K562 (cell line): ENCODE results near the gene ABCC1. TPM values are rescaled to one million over a fixed set of nuclear protein-coding genes. Genes with fewer than 3 reads are reported as not detected.
A peak's percentile ranks its signal among the peaks of the same experiment; 100 is the strongest.

Experiments used
- EHMT2 ChIP-seq: fragments of 450-650 bp; IDR thresholded peaks from 2 replicates; pipeline ENCODE4 v1.6.1; 2018; ENCODE audit warnings: antibody characterized with exemption
- FOXK2 ChIP-seq, 2 experiments: fragments of 450-650 bp; IDR thresholded peaks in 1 of 2; conservative IDR thresholded peaks in 1 of 2; 2 replicates each; pipeline ENCODE4 v1.6.1; 2016; ENCODE audit warnings: low read depth in 2 of 2, mild to moderate bottlenecking in 1 of 2
- GTF2E2 ChIP-seq: fragments of 200-800 bp; sonication (Bioruptor generic); IDR thresholded peaks from 2 replicates; pipeline ENCODE4 v1.6.1; 2016; ENCODE audit warnings: missing genetic modification characterization, missing compliant biosample characterization
- TEAD4 ChIP-seq, 2 experiments: sonication (generic) in 1 of 2; formaldehyde crosslinking in 1 of 2; IDR thresholded peaks; 2 replicates each; pipeline versions ENCODE4 v1.6.1 to v1.8.0; 2012 to 2022; ENCODE audit warnings: borderline replicate concordance in 1 of 2, inconsistent platforms in 1 of 2, low read length in 1 of 2, mild to moderate bottlenecking in 1 of 2, missing genetic modification reagents in 1 of 2
- ZC3H8 ChIP-seq: fragments of 450-650 bp; IDR thresholded peaks from 2 replicates; pipeline ENCODE4 v1.6.1; 2017
- polyA plus RNA-seq, 8 experiments: library from polyadenylated mRNA; depleted of rRNA in 4 of 8; stranded (reverse) in 5 of 8; unstranded in 3 of 8; fragments of >200 nt; fragmentation: Nextera tagmentation in 2 of 8; fragmentation: Illumina TruSeq in 1 of 8; extraction: Ambion mirVana in 2 of 8; extraction: Trizol in 1 of 8; gene quantifications; 2 replicates each; pipeline versions ENCODE4 v1.2.1 to v1.2.3, GENCODE V29; 2011 to 2014; ENCODE audit warnings: inconsistent platforms in 1 of 8, missing spikeins in 1 of 8
- total RNA-seq, 7 experiments: library from RNA; depleted of rRNA in 6 of 7; stranded (reverse); fragments of >200 nt in 6 of 7; fragmentation: Illumina TruSeq in 2 of 7; extraction: Trizol in 2 of 7; gene quantifications; 2 replicates each; pipeline versions ENCODE4 v1.2.1 to v1.2.3, GENCODE V29; 2011 to 2021; ENCODE audit warnings: low replicate concordance in 1 of 7
- TF ChIP-seq, protein P1 (sequence below): fragments of 200-800 bp; sonication (Bioruptor generic); IDR thresholded peaks from 2 replicates; pipeline ENCODE4 v1.6.1; 2017; ENCODE audit warnings: missing genetic modification characterization, missing compliant biosample characterization
- TF ChIP-seq, protein P2 (sequence below), 2 experiments: fragments of 450-650 bp; IDR thresholded peaks; 2 replicates each; pipeline ENCODE4 v1.6.1; 2018; ENCODE audit warnings: mild to moderate bottlenecking in 2 of 2, low read depth in 1 of 2; ENCODE audit not compliant: partially characterized antibody in 2 of 2
- TF ChIP-seq, protein P3 (sequence below), 2 experiments: fragments of 450-650 bp; formaldehyde crosslinking in 1 of 2; IDR thresholded peaks; 2 replicates each; pipeline versions ENCODE4 v1.4.0 to v1.6.1; 2014 to 2020; ENCODE audit warnings: mild to moderate bottlenecking in 2 of 2, borderline replicate concordance in 1 of 2, low read depth in 1 of 2
- TF ChIP-seq, protein P4 (sequence below): fragments of 450-650 bp; formaldehyde crosslinking; IDR thresholded peaks from 2 replicates; pipeline ENCODE4 v1.4.0; 2020; ENCODE audit warnings: mild to moderate bottlenecking, moderate library complexity

Gene ABCC1
- total and polyA plus RNA-seq, 9 of the 15 experiments (the other 6 are each of a cell fraction or from before 2014, with no cell fraction given), result 3.9 to 41.6 (median 10.0) TPM

DNA sequence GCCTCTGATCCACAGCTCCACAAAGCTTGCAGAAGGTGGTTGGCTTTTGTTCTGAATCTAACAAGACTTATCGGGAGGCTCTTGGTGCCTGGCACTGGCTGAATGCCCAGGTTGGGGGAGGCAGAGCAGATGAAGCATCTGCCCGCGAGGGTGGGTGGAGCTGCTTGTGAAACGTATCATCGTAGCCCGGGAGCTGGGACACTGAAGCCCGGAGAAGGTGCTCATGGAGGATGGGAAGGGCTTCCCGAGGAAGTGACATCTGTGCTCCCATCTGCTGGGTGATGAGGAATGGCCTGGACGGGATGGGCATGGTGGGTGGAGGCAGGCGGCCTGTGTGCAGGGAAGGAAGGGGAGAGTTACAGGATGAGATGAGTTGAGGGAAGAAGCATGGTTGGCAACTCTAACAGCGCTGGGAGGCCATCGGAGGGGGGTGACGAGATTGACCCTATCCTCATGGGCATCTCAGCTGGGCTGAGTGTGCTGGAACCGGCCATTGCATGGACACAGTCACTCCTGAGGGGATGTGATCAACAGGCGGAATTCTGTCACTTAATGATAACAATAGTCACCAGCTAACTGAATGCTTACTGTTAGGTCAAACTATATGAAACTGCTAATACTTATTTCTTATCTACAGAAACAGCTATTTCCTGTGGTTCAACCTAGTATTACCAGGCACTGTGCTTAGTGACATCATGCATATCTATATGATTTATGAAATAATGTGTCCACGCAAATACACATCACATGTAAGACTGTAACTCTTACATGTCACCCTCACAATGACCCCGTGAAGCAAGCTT lies 171.2 kb downstream of the ABCC1 start (continued):
- TF ChIP-seq, protein P1, sequence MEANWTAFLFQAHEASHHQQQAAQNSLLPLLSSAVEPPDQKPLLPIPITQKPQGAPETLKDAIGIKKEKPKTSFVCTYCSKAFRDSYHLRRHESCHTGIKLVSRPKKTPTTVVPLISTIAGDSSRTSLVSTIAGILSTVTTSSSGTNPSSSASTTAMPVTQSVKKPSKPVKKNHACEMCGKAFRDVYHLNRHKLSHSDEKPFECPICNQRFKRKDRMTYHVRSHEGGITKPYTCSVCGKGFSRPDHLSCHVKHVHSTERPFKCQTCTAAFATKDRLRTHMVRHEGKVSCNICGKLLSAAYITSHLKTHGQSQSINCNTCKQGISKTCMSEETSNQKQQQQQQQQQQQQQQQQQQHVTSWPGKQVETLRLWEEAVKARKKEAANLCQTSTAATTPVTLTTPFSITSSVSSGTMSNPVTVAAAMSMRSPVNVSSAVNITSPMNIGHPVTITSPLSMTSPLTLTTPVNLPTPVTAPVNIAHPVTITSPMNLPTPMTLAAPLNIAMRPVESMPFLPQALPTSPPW, result peak; percentile 45; the same call in 1 of the 2 replicates
- peak; percentile 93 for TF ChIP-seq TEAD4 (IDR thresholded peaks at IDR 0.05; ENCODE audit: low read length)
- no peak for TF ChIP-seq TEAD4 (CRISPR knock-in tag; IDR thresholded peaks at IDR 0.05; ENCODE audit: borderline replicate concordance)
- TF ChIP-seq GTF2E2 (tag), result peak; percentile 35; the same call in 1 of the 2 replicates
- peak; percentile 8; the same call in 1 of the 2 replicates for TF ChIP-seq EHMT2
- TF ChIP-seq, protein P2, sequence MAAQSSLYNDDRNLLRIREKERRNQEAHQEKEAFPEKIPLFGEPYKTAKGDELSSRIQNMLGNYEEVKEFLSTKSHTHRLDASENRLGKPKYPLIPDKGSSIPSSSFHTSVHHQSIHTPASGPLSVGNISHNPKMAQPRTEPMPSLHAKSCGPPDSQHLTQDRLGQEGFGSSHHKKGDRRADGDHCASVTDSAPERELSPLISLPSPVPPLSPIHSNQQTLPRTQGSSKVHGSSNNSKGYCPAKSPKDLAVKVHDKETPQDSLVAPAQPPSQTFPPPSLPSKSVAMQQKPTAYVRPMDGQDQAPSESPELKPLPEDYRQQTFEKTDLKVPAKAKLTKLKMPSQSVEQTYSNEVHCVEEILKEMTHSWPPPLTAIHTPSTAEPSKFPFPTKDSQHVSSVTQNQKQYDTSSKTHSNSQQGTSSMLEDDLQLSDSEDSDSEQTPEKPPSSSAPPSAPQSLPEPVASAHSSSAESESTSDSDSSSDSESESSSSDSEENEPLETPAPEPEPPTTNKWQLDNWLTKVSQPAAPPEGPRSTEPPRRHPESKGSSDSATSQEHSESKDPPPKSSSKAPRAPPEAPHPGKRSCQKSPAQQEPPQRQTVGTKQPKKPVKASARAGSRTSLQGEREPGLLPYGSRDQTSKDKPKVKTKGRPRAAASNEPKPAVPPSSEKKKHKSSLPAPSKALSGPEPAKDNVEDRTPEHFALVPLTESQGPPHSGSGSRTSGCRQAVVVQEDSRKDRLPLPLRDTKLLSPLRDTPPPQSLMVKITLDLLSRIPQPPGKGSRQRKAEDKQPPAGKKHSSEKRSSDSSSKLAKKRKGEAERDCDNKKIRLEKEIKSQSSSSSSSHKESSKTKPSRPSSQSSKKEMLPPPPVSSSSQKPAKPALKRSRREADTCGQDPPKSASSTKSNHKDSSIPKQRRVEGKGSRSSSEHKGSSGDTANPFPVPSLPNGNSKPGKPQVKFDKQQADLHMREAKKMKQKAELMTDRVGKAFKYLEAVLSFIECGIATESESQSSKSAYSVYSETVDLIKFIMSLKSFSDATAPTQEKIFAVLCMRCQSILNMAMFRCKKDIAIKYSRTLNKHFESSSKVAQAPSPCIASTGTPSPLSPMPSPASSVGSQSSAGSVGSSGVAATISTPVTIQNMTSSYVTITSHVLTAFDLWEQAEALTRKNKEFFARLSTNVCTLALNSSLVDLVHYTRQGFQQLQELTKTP (IDR thresholded peaks at IDR 0.05; ENCODE audit: low read depth in 1 of 2, partially characterized antibody in 2 of 2), result no peak
- no peak for TF ChIP-seq ZC3H8
- TF ChIP-seq FOXK2 (conservative IDR thresholded peaks at IDR 0.05 in 1 of 2, IDR thresholded peaks at IDR 0.05 in 1 of 2; ENCODE audit: low read depth in 2 of 2), result no peak
- TF ChIP-seq, protein P3, sequence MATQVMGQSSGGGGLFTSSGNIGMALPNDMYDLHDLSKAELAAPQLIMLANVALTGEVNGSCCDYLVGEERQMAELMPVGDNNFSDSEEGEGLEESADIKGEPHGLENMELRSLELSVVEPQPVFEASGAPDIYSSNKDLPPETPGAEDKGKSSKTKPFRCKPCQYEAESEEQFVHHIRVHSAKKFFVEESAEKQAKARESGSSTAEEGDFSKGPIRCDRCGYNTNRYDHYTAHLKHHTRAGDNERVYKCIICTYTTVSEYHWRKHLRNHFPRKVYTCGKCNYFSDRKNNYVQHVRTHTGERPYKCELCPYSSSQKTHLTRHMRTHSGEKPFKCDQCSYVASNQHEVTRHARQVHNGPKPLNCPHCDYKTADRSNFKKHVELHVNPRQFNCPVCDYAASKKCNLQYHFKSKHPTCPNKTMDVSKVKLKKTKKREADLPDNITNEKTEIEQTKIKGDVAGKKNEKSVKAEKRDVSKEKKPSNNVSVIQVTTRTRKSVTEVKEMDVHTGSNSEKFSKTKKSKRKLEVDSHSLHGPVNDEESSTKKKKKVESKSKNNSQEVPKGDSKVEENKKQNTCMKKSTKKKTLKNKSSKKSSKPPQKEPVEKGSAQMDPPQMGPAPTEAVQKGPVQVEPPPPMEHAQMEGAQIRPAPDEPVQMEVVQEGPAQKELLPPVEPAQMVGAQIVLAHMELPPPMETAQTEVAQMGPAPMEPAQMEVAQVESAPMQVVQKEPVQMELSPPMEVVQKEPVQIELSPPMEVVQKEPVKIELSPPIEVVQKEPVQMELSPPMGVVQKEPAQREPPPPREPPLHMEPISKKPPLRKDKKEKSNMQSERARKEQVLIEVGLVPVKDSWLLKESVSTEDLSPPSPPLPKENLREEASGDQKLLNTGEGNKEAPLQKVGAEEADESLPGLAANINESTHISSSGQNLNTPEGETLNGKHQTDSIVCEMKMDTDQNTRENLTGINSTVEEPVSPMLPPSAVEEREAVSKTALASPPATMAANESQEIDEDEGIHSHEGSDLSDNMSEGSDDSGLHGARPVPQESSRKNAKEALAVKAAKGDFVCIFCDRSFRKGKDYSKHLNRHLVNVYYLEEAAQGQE (IDR thresholded peaks at IDR 0.05; ENCODE audit: borderline replicate concordance), result peak; percentile 5; the same call in 1 of the 2 replicates
- TF ChIP-seq, protein P3 (CRISPR knock-in tag; IDR thresholded peaks at IDR 0.05; ENCODE audit: low read depth), result 0 out of 2 replicates have a peak, but pooled peaks have one; percentile 38
- TF ChIP-seq, protein P4, sequence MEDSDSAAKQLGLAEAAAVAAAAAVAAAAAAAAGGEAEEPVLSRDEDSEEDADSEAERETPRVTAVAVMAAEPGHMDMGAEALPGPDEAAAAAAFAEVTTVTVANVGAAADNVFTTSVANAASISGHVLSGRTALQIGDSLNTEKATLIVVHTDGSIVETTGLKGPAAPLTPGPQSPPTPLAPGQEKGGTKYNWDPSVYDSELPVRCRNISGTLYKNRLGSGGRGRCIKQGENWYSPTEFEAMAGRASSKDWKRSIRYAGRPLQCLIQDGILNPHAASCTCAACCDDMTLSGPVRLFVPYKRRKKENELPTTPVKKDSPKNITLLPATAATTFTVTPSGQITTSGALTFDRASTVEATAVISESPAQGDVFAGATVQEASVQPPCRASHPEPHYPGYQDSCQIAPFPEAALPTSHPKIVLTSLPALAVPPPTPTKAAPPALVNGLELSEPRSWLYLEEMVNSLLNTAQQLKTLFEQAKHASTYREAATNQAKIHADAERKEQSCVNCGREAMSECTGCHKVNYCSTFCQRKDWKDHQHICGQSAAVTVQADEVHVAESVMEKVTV, result no peak
